Stimulated activated CD8-positive, alpha-beta memory T cell treated with anti-CD3 and anti-CD28 coated beads, Interleukin-12 subunit alpha, Interleukin-12 subunit beta, amount 100 ng/mL, for 24 hours (primary cell): ENCODE results near the gene STAU1.
A peak's percentile ranks its signal among the peaks of the same experiment; 100 is the strongest.
"Not testable (repeated sequence)": the region's sequence is repeated elsewhere in the genome, so short reads cannot be mapped to it uniquely, and the experiment has no call there.

Source experiments
- DNase-seq: peaks from one replicate; pipeline ENCODE4 v3.0.0-alpha.2; 2020; ENCODE audit errors: extremely low read depth

Gene STAU1, protein sequence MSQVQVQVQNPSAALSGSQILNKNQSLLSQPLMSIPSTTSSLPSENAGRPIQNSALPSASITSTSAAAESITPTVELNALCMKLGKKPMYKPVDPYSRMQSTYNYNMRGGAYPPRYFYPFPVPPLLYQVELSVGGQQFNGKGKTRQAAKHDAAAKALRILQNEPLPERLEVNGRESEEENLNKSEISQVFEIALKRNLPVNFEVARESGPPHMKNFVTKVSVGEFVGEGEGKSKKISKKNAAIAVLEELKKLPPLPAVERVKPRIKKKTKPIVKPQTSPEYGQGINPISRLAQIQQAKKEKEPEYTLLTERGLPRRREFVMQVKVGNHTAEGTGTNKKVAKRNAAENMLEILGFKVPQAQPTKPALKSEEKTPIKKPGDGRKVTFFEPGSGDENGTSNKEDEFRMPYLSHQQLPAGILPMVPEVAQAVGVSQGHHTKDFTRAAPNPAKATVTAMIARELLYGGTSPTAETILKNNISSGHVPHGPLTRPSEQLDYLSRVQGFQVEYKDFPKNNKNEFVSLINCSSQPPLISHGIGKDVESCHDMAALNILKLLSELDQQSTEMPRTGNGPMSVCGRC

GRCh38 chr20:49187851-49188641 is at the start of gene STAU1:
TSS of gene STAU1 (minus strand) at chr20:49188334. CDS start at chr20:49166201, 22,133 bp downstream.
- DNase-seq: peak; percentile 85

DNA sequence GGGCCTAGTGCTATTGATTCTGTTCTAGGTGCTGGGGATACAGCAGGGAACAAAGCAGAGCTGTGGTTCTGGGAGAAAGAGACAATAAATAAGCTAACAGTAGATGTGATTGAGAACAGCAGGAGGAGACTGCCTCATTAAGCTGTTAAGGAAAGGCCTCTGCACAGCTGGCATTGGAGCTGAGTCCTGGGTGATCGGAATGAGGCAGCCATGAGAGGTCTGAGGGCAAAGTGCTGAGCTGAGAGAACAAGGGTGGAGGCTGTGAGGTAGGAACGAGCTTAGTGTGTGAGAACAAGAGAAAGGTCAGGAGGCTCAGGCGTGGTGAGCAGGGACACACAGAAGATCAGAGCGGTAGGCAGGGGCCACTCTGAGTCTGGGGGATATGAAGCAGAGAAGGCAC is 49.4 kb upstream of the STAU1 start:
- no peak for DNase-seq

DNA sequence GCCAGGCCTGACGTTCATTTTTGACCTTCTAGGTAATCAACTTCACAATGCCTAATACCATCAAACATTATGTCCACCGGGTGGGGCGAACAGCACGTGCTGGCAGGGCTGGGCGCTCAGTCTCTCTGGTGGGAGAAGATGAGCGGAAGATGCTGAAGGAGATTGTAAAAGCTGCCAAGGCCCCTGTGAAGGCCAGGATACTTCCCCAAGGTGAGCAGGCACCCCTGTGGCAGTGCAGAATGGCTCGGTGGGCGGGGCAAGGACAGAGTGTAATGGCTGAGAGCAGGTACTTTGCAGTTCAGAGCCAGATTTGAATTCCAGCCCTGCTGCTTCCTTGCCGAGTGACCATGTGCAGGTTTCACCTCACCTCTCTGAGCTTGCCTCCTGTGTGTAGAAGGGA is 48.2 kb upstream of the STAU1 start:
- DNase-seq: no peak

- no peak for DNase-seq
Measured at GRCh38 chr20:49234831-49235230, 46.7 kb upstream of the STAU1 start.

GRCh38 chr20:49233226-49233625 is 45.1 kb upstream of the STAU1 start:
- DNase-seq: no peak

GRCh38 chr20:49231471-49231870 is 43.3 kb upstream of the STAU1 start:
- DNase-seq: no peak

DNA sequence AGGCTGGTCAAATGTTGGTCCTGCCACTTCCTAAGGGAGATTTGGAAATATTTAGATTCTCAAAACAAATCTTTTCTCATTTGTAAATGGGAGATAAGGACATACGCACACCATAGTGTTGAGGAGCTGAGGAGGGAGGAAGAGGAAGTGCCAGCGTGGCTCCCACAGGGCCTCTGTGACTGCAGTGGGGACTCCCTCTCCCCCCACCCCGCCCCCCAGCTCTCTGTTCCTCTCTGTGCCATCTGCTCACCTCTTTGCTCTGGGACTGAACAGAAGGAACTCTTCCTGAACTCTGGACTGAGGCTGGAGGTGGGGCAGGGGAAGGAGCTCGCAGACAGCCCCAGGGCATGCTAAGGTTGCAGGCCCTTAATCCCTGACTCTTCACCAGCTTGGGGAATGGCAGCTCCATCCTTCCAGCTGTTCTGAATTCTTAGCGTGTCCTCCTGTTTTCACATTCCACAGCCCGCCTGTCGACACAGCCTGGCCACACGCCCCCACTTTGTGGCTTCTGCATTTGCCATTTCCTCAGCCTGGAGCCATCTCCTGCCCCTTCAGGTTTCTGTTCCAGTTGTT is 42.5 kb upstream of the STAU1 start:
- no peak for DNase-seq

GRCh38 chr20:49230021-49230420 is 41.9 kb upstream of the STAU1 start:
- DNase-seq: no peak

GRCh38 chr20:49229381-49229780 is 41.2 kb upstream of the STAU1 start:
- DNase-seq: no peak

GRCh38 chr20:49228676-49229075 is 40.5 kb upstream of the STAU1 start:
- no peak for DNase-seq

DNA sequence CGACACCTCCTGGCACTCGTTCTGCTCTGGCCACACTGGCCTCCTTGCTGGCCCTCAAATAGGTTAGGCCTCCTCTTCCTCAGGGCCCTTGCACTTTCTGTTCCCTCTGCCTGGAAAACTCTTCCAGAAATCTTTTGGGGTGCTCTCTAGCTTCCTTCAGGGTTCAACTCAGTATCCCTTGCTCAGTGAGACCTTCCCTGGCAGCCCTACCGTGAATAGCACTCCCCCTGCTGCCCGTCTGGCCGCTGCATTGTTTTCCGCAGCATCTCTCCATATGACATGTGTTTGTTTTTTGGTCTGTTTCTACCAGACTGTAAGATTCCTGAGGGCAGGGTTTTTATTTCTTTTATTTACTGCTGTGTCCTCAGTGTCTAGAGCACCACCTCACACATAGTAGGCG is 37.8 kb upstream of the STAU1 start:
- DNase-seq: no peak

DNA sequence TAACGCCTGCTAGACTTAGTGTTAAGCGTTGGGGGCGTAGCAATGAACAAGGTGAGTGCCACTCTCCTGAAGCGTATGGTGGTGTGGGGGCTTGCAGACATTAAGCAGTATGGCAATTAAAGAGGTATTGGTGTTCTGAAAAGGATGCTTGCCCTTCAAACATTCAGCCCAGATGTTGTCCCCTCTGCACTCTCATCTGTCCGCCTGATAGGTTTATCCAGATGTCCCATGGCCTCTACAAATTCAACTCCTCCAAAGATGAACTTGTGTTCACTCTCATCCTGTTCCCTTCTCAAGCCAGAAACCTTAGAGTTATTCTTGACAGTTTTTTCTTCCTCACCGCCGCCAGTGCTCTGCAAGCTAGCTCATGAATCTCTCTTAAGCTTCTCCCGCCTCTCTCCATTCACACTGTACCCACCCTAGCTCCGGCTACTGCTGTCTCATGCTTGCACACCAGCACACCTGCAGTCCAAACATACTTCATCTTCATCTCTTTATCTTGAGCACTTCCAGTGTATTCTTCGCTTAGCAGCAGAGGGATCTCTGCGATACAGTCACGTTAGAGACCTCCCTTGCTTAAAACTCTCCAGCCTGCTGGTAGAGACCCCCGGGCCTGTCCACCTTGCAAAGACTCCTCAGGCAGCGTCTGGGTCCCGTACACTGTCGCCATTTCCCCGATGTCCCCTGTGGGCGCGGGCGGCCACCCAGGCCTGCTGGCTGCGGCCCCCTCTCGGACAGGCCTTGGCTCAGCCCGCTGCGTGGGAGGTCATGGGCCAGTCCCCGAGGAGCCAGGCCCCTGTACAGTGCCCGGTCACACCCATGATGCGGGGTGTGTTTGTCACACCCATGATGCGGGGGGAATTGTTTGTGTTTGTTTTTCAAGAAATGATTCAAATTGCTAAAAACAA is 32.0 kb upstream of the STAU1 start:
- no peak for DNase-seq

DNA sequence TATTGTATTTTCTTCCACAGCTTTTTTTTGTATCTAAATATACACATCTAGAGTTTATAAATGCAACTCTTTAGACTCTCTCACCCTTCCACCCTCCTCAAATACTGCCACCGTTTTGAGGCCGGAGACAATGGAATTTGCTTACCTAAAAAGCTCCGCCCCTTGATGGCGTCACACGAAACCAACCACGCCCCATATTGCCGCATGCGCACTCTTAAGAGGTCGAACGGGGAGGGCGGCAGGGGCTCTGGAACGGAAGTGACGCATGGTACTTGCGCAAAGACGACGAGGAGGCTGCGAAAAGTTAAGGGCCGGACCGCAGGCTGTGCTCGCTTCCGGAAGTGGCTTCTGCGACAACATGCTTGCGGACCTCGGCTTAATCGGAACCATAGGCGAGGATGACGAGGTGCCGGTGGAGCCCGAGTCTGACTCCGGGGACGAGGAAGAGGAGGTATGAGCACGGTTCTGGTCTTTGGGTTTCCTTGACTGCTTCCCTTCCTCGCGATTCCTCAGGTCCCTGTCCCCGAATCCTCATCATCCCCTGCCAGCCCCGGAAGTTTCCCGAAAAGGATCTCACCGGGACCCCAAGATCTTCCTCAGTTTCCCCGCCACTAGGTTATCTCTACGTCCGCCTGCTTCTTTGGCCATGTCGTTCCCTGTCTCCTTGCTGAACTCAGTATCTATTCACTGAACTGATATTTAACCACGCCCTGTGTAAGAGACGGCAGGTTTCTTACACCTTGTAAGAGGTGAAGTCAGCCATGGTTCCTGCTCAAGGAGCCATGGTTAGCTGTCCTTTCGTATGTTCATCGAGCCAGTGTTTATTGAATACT is 31.2 kb upstream of the STAU1 start, which contains the start of gene DDX27:
TSS of gene DDX27 (plus strand) at position 326 of the 833 bp plus-strand sequence. CDS start at position 359, 33 bp downstream.
- peak; percentile 93 for DNase-seq

DNA sequence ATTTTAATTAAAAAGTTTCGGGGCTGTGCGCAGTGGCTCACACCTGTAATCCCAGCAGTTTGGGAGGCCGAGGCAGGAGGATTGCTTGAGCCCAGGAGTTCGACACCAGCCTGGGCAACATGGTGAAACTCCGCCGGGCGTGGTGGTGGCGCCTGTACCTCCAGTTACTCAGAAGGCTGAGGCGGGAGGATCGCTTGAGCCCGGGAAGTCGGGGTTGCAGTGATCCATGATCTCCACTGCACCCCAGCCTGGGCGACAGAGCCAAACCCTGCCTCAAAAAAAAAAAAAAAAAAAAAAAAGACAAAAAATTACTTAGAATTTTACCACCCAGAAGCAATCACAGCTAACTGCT is 30.6 kb upstream of the STAU1 start:
- not testable (repeated sequence) for DNase-seq

GRCh38 chr20:49216991-49217578 is 29.0 kb upstream of the STAU1 start:
- peak; percentile 86 for DNase-seq

DNA sequence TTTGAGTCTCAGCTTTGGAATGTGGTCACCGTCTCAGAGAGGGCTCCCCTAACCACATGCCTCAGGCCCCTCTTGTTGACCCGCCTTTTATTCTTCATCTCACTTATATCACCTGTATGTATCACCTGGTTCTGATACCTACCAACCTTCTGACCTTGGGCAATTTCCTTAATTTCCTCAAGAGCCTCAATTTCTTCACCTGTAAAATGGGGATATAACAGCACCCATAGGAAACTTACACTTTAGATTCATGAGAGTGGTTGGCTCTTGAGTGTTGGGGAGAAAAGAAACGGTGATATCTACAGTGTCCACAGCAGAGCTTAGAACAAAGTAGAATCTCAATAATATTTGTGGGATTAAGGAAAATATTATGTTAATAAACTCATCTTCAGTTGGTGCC is 27.1 kb upstream of the STAU1 start:
- DNase-seq: no peak

DNA sequence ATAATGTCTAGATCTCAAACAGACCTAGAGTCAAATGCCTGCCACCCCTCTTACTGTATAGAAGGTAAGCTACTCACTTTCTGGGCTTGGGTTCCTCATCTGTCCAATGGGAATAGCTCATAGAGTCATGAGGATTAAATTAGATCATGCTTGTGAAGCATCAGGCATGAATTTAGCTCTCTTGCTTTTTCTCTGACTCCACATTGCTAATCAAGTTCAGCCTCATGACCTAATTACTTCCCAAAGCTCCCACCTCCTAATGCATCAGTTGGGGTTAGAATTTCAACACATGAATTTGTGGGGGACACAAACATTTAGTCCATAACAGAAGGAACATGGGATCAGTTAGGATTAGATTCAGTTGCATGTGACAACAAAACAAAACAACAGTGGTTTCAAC is 26.4 kb upstream of the STAU1 start:
- no peak for DNase-seq

DNA sequence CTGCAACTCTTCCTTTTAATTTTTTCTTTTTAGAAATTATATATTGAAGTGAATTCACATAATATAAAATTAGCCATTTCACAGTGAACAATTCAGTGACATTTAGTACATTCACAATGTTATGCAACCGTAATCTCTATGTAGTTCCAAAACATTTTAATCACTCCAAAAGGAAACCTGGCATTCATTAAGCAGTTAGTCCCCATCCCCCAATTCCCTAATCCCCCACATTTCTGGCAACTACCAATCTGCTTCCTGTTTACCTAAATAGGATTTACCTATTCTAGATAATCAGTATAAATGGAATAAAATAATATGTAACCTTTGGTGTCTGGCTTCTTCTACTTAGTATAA is 22.6 kb upstream of the STAU1 start:
- no peak for DNase-seq

GRCh38 chr20:49210101-49210756 is 22.1 kb upstream of the STAU1 start:
- no peak for DNase-seq

DNA sequence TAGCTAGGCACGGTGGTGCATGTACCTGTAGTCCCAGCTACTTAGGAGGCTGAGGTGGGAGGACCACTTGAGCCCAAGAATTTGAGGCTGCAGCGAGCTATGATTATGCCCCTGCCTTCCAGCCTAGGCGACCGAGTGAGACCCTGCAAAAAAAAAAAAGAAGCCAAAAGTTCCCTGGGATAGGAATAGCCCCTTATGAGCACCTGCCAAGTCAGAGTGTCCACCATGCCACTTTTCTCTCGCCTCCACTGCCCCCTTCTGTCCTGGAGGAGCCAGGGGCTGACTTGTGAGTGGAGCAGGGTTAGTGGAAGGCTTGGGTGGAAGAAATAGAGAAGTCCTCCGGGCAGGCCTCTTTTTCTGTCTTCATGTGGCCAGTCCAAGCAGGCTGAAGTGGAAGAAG is 18.9 kb upstream of the STAU1 start:
- DNase-seq: no peak
